Measurements from ENCODE around the gene TOMT. TPM values are rescaled to one million over a fixed set of nuclear protein-coding genes. Genes with fewer than 3 reads are reported as not detected.
"Not testable (repeated sequence)": the region's sequence is repeated elsewhere in the genome, so short reads cannot be mapped to it uniquely, and the experiment has no call there.

The TOMT gene
- total and polyA plus RNA-seq, 2 experiments from 2014 or later, result not detected

DNA sequence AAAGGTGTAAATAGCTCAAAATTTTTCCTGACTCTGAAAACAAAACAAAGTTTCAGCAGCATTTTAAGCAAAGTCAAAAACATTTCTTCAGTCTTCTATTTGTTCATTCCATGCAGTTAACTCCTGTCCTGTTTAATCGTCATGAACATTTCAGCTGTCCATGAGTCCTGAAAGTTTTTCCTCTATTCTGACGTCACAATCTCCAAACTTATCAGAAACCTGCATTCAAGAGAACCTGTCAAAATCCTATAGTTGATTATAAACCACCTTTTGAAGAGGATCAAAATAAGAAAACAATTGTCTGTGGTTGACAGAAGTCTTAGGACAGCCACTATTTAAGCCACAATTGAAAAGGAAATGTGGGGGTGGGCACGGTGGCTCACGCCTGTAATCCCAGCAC is 45.2 kb downstream of the TOMT start:
- no peaks in the 10 kb centered on the region for H3K9me3 ChIP-seq (ENCODE audit: low read depth)
- in situ Hi-C loops (cut with MboI), result no loop called here
- TF ChIP-seq EZH2phosphoT487 (IDR thresholded peaks at IDR 0.05; ENCODE audit: insufficient read depth, low read depth) (no peak), EZH2 (IDR thresholded peaks at IDR 0.05; ENCODE audit: insufficient read depth, poor library complexity, severe bottlenecking) (no peak)
- H3K36me3 ChIP-seq (ENCODE audit: low read depth), result no peaks in the 10 kb centered on the region
- H3K27ac ChIP-seq, result no peak overlapping the region
- no peak overlapping the region for H2AFZ ChIP-seq
- H3K4me2 ChIP-seq (ENCODE audit: unreplicated experiment), result peak overlapping the region; percentile 91
- DNase-seq, result no peak
- H3K9me2 ChIP-seq (ENCODE audit: insufficient read depth), result no peaks in the 10 kb centered on the region
- H3K4me1 ChIP-seq (ENCODE audit: insufficient read depth), result no peaks in the 10 kb centered on the region; the same call in 1 of the 2 replicates
- peaks cover 14% of the 10 kb centered on the region for H3K79me2 ChIP-seq (ENCODE audit: insufficient read depth)
- peak overlapping the region; percentile 86; the same call in 1 of the 2 replicates for H3K9ac ChIP-seq
- H3F3A ChIP-seq (ENCODE audit: insufficient read depth), result peaks cover 12% of the 10 kb centered on the region; the same call in 1 of the 2 replicates
- peak overlapping the region; percentile 80 for H3K4me3 ChIP-seq
- 73% methylated on average over 4 of the region's 4 CpGs for WGBS, 2 experiments (ENCODE audit: low coverage in 1 of 2, low lambda C conversion rate in 2 of 2, missing lambda C conversion rate in 2 of 2)
- H4K20me1 ChIP-seq (ENCODE audit: insufficient read depth), result no peaks in the 10 kb centered on the region
- H3K27me3 ChIP-seq (replicated peaks; ENCODE audit: insufficient read depth), result no peaks in the 10 kb centered on the region

GRCh38 chr11:72153874-72154273 is 48.1 kb downstream of the TOMT start:
- in situ Hi-C loops (cut with MboI); H3K4me1 ChIP-seq (ENCODE audit: insufficient read depth); H3K4me3 ChIP-seq; H3F3A ChIP-seq (ENCODE audit: insufficient read depth); H2AFZ ChIP-seq; DNase-seq; H3K9me3 ChIP-seq (ENCODE audit: low read depth); H3K27me3 ChIP-seq (replicated peaks; ENCODE audit: insufficient read depth); H3K4me2 ChIP-seq (ENCODE audit: unreplicated experiment); H3K9ac ChIP-seq; H4K20me1 ChIP-seq (ENCODE audit: insufficient read depth); H3K27ac ChIP-seq; H3K9me2 ChIP-seq (ENCODE audit: insufficient read depth); H3K36me3 ChIP-seq (ENCODE audit: low read depth): not testable (repeated sequence)
- peaks cover 14% of the 10 kb centered on the region for H3K79me2 ChIP-seq (ENCODE audit: insufficient read depth)
- WGBS, 2 experiments (ENCODE audit: low coverage in 1 of 2, low lambda C conversion rate in 2 of 2, missing lambda C conversion rate in 2 of 2), result 87 to 92% methylated on average over 4 to 5 of the region's 6 CpGs

GRCh38 chr11:72154816-72155215 is 49.1 kb downstream of the TOMT start:
- no peak for TF ChIP-seq EZH2 (IDR thresholded peaks at IDR 0.05; ENCODE audit: insufficient read depth, poor library complexity, severe bottlenecking)
- no peak for TF ChIP-seq EZH2phosphoT487 (IDR thresholded peaks at IDR 0.05; ENCODE audit: insufficient read depth, low read depth)
- H3K36me3 ChIP-seq (ENCODE audit: low read depth), result no peaks in the 10 kb centered on the region
- H3K4me2 ChIP-seq (ENCODE audit: unreplicated experiment), result no peak overlapping the region

GRCh38 chr11:72155751-72156150 is 50.0 kb downstream of the TOMT start:
- in situ Hi-C loops (cut with MboI), result no loop called here
- Histone ChIP-seq H3K9me2 (ENCODE audit: insufficient read depth) (no peaks in the 10 kb centered on the region), H3F3A (ENCODE audit: insufficient read depth) (no peaks in the 10 kb centered on the region), H4K20me1 (ENCODE audit: insufficient read depth) (no peaks in the 10 kb centered on the region), H3K9ac (no peak overlapping the region), H3K27me3 (replicated peaks; ENCODE audit: insufficient read depth) (no peaks in the 10 kb centered on the region), H3K79me2 (ENCODE audit: insufficient read depth) (peaks cover 14% of the 10 kb centered on the region), H3K4me1 (ENCODE audit: insufficient read depth) (no peaks in the 10 kb centered on the region), H2AFZ (no peak overlapping the region), H3K4me2 (ENCODE audit: unreplicated experiment) (no peak overlapping the region), H3K27ac (no peak overlapping the region), H3K9me3 (ENCODE audit: low read depth) (no peaks in the 10 kb centered on the region), H3K4me3 (no peak overlapping the region), H3K36me3 (ENCODE audit: low read depth) (no peaks in the 10 kb centered on the region)
- no peak for DNase-seq
- WGBS, 2 experiments (ENCODE audit: low coverage in 1 of 2, low lambda C conversion rate in 2 of 2, missing lambda C conversion rate in 2 of 2), result 70 to 78% methylated on average over 4 of the region's 4 CpGs
- no peak for TF ChIP-seq EZH2phosphoT487 (IDR thresholded peaks at IDR 0.05; ENCODE audit: insufficient read depth, low read depth)
- no peak for TF ChIP-seq EZH2 (IDR thresholded peaks at IDR 0.05; ENCODE audit: insufficient read depth, poor library complexity, severe bottlenecking)

More at GRCh38 chr11:72154816-72155215, 49.1 kb downstream of the TOMT start:
- in situ Hi-C loops (cut with MboI), result no loop called here
- no peak for DNase-seq
- H3K27me3 ChIP-seq (replicated peaks; ENCODE audit: insufficient read depth), result no peaks in the 10 kb centered on the region
- no peaks in the 10 kb centered on the region for H3K9me3 ChIP-seq (ENCODE audit: low read depth)
- no peaks in the 10 kb centered on the region for H4K20me1 ChIP-seq (ENCODE audit: insufficient read depth)
- whole genome bisulfite sequencing, 2 experiments (ENCODE audit: low coverage in 1 of 2, low lambda C conversion rate in 2 of 2, missing lambda C conversion rate in 2 of 2), result 56 to 71% methylated on average over 3 of the region's 3 CpGs
- H3K79me2 ChIP-seq (ENCODE audit: insufficient read depth), result peaks cover 14% of the 10 kb centered on the region
- no peak overlapping the region for H2AFZ ChIP-seq
- H3K9me2 ChIP-seq (ENCODE audit: insufficient read depth), result no peaks in the 10 kb centered on the region
- H3K27ac ChIP-seq, result no peak overlapping the region
- no peak overlapping the region for H3K9ac ChIP-seq
- no peaks in the 10 kb centered on the region for H3K4me1 ChIP-seq (ENCODE audit: insufficient read depth)
- H3F3A ChIP-seq (ENCODE audit: insufficient read depth), result no peaks in the 10 kb centered on the region
- H3K4me3 ChIP-seq, result no peak overlapping the region

- no peaks in the 10 kb centered on the region for H3K79me2 ChIP-seq (ENCODE audit: insufficient read depth)
- WGBS, 2 experiments (ENCODE audit: low coverage in 1 of 2, low lambda C conversion rate in 2 of 2, missing lambda C conversion rate in 2 of 2), result 36 to 38% methylated on average over 4 of the region's 4 CpGs
- H4K20me1 ChIP-seq (ENCODE audit: insufficient read depth), result no peaks in the 10 kb centered on the region
- no peaks in the 10 kb centered on the region for H3K27me3 ChIP-seq (replicated peaks; ENCODE audit: insufficient read depth)
- no peak overlapping the region for H3K27ac ChIP-seq
- DNase-seq, result peak; percentile 17
- no peak for TF ChIP-seq EZH2phosphoT487 (IDR thresholded peaks at IDR 0.05; ENCODE audit: insufficient read depth, low read depth)
- no peak for TF ChIP-seq EZH2 (IDR thresholded peaks at IDR 0.05; ENCODE audit: insufficient read depth, poor library complexity, severe bottlenecking)
- H2AFZ ChIP-seq, result no peak overlapping the region
- H3F3A ChIP-seq (ENCODE audit: insufficient read depth), result no peaks in the 10 kb centered on the region
- no peaks in the 10 kb centered on the region for H3K9me2 ChIP-seq (ENCODE audit: insufficient read depth)
- no peaks in the 10 kb centered on the region for H3K36me3 ChIP-seq (ENCODE audit: low read depth)
- no peak overlapping the region for H3K9ac ChIP-seq
- H3K9me3 ChIP-seq (ENCODE audit: low read depth), result no peaks in the 10 kb centered on the region
- no peak overlapping the region for H3K4me2 ChIP-seq (ENCODE audit: unreplicated experiment)
- H3K4me1 ChIP-seq (ENCODE audit: insufficient read depth), result no peaks in the 10 kb centered on the region
- H3K4me3 ChIP-seq, result no peak overlapping the region
- in situ Hi-C loops (cut with MboI), result no loop called here
These were observed 51.4 kb downstream of the TOMT start for GRCh38 chr11:72157131-72157530.

Small RNA genes within 50 kb of the gene (microRNA-seq; reads per million reads assigned to microRNA genes)
- gene MIR3165 (ENCODE audit: borderline number of aligned reads), result not detected

Small RNA genes within 50 kb of the gene (small RNA-seq; reads per million reads assigned to genes)
- gene MIR3165 (ENCODE audit: low read depth, low replicate concordance), result not detected

Other genes with a start within 250 kb of the TOMT start
- gene DEFB131B, start 227.5 kb upstream of the TOMT start, total RNA-seq (2014; rRNA removed; shearing (Covaris generic)), result not detected in 2 replicates
- gene DEFB131B, start 227.5 kb upstream of the TOMT start, polyA plus RNA-seq (2016; fragmentation: Nextera tagmentation; extraction: Ambion mirVana), result not detected in 2 replicates
- 0.38 and 4.6 TPM in 2 replicates for gene XNDC1N, start 177.3 kb upstream of the TOMT start, total RNA-seq (2014; rRNA removed; shearing (Covaris generic))
- gene XNDC1N, start 177.3 kb upstream of the TOMT start, polyA plus RNA-seq (2016; fragmentation: Nextera tagmentation; extraction: Ambion mirVana), result 3.3 and 3.9 TPM in 2 replicates
- gene RNF121, start 176.9 kb upstream of the TOMT start, total RNA-seq (2014; rRNA removed; shearing (Covaris generic)), result 20.3 and 27.4 TPM in 2 replicates
- 18.1 and 19.9 TPM in 2 replicates for gene RNF121, start 176.9 kb upstream of the TOMT start, polyA plus RNA-seq (2016; fragmentation: Nextera tagmentation; extraction: Ambion mirVana)
- 2.5 and 4.8 TPM in 2 replicates for gene IL18BP, start 107.0 kb upstream of the TOMT start, total RNA-seq (2014; rRNA removed; shearing (Covaris generic))
- 0.14 and 0.44 TPM in 2 replicates for gene IL18BP, start 107.0 kb upstream of the TOMT start, polyA plus RNA-seq (2016; fragmentation: Nextera tagmentation; extraction: Ambion mirVana)
- 124 and 149 TPM in 2 replicates for gene NUMA1, start 25.4 kb upstream of the TOMT start, total RNA-seq (2014; rRNA removed; shearing (Covaris generic))
- gene NUMA1, start 25.4 kb upstream of the TOMT start, polyA plus RNA-seq (2016; fragmentation: Nextera tagmentation; extraction: Ambion mirVana), result 48.7 and 51.5 TPM in 2 replicates
- 7.1 and 7.8 TPM in 2 replicates for gene LRRC51, start 25.1 kb upstream of the TOMT start, total RNA-seq (2014; rRNA removed; shearing (Covaris generic))
- 7.5 and 9.4 TPM in 2 replicates for gene LRRC51, start 25.1 kb upstream of the TOMT start, polyA plus RNA-seq (2016; fragmentation: Nextera tagmentation; extraction: Ambion mirVana)
- 122 and 132 TPM in 2 replicates for gene LAMTOR1, start 2.6 kb upstream of the TOMT start, total RNA-seq (2014; rRNA removed; shearing (Covaris generic))
- gene LAMTOR1, start 2.6 kb upstream of the TOMT start, polyA plus RNA-seq (2016; fragmentation: Nextera tagmentation; extraction: Ambion mirVana), result 142 and 145 TPM in 2 replicates
- gene ANAPC15, start 6.8 kb downstream of the TOMT start, total RNA-seq (2014; rRNA removed; shearing (Covaris generic)), result 38.7 TPM in 2 replicates
- 57.5 and 62.4 TPM in 2 replicates for gene ANAPC15, start 6.8 kb downstream of the TOMT start, polyA plus RNA-seq (2016; fragmentation: Nextera tagmentation; extraction: Ambion mirVana)
- 0.43 and 4.3 TPM in 2 replicates for gene FOLR3, start 29.8 kb downstream of the TOMT start, total RNA-seq (2014; rRNA removed; shearing (Covaris generic))
- 0.93 and 1.8 TPM in 2 replicates for gene FOLR3, start 29.8 kb downstream of the TOMT start, polyA plus RNA-seq (2016; fragmentation: Nextera tagmentation; extraction: Ambion mirVana)
- not detected in 2 replicates for gene FOLR1, start 86.2 kb downstream of the TOMT start, total RNA-seq (2014; rRNA removed; shearing (Covaris generic))
- 0.24 TPM in 1 of 2 replicates, not detected in the other for gene FOLR1, start 86.2 kb downstream of the TOMT start, polyA plus RNA-seq (2016; fragmentation: Nextera tagmentation; extraction: Ambion mirVana)
- not detected in 2 replicates for gene FOLR2, start 110.9 kb downstream of the TOMT start, total RNA-seq (2014; rRNA removed; shearing (Covaris generic))
- gene FOLR2, start 110.9 kb downstream of the TOMT start, polyA plus RNA-seq (2016; fragmentation: Nextera tagmentation; extraction: Ambion mirVana), result not detected in 2 replicates
- 68.0 and 70.6 TPM in 2 replicates for gene INPPL1, start 118.8 kb downstream of the TOMT start, total RNA-seq (2014; rRNA removed; shearing (Covaris generic))
- 24.9 and 28.4 TPM in 2 replicates for gene INPPL1, start 118.8 kb downstream of the TOMT start, polyA plus RNA-seq (2016; fragmentation: Nextera tagmentation; extraction: Ambion mirVana)
- not detected in 2 replicates for gene PHOX2A, start 138.3 kb downstream of the TOMT start, total RNA-seq (2014; rRNA removed; shearing (Covaris generic))
- not detected in 2 replicates for gene PHOX2A, start 138.3 kb downstream of the TOMT start, polyA plus RNA-seq (2016; fragmentation: Nextera tagmentation; extraction: Ambion mirVana)

All from GM23248 (cell line).